HG03469 (cell line): ENCODE measurements around the gene FGF2.

Experiments used
- ATAC-seq: cut with Tn5 transposase; IDR thresholded peaks from one replicate; pipeline ENCODE4 v1.9.1; 2021; ENCODE audit warnings: mild to moderate bottlenecking, moderate library complexity, moderate number of reproducible peaks; ENCODE audit not compliant: unreplicated experiment

The FGF2 gene

GRCh38 chr4:122882857-122883735 lies 56.5 kb downstream of the FGF2 start:
- no peak for ATAC-seq

- ATAC-seq: no peak
Measured at GRCh38 chr4:122884499-122884898, 57.9 kb downstream of the FGF2 start.

GRCh38 chr4:122889726-122890125 lies 63.1 kb downstream of the FGF2 start:
- no peak for ATAC-seq

GRCh38 chr4:122890147-122890795 lies 63.6 kb downstream of the FGF2 start:
- peak; percentile 62 for ATAC-seq

GRCh38 chr4:122894827-122895226 lies 68.2 kb downstream of the FGF2 start:
- ATAC-seq: no peak

- no peak for ATAC-seq
Measured at GRCh38 chr4:122895336-122895995, 68.8 kb downstream of the FGF2 start.

GRCh38 chr4:122896270-122896669 lies 69.6 kb downstream of the FGF2 start:
- ATAC-seq: no peak

GRCh38 chr4:122898370-122899150 lies 71.9 kb downstream of the FGF2 start:
- no peak for ATAC-seq

- no peak for ATAC-seq
Measured at GRCh38 chr4:122899682-122900081, 73.1 kb downstream of the FGF2 start.

- ATAC-seq: no peak
Measured at GRCh38 chr4:122900314-122900713, 73.7 kb downstream of the FGF2 start.

- no peak for ATAC-seq
Measured at GRCh38 chr4:122901247-122902010, 74.8 kb downstream of the FGF2 start.

- ATAC-seq: no peak
Measured at GRCh38 chr4:122903766-122904288, 77.2 kb downstream of the FGF2 start.

GRCh38 chr4:122906859-122907305 lies 80.3 kb downstream of the FGF2 start:
- ATAC-seq: no peak

GRCh38 chr4:122908223-122908622 lies 81.6 kb downstream of the FGF2 start:
- no peak for ATAC-seq

- no peak for ATAC-seq
Measured at GRCh38 chr4:122909683-122910082, 83.1 kb downstream of the FGF2 start.

- no peak for ATAC-seq
Measured at GRCh38 chr4:122911588-122911987, 85.0 kb downstream of the FGF2 start.

- no peak for ATAC-seq
Measured at GRCh38 chr4:122912810-122913575, 86.4 kb downstream of the FGF2 start.

GRCh38 chr4:122914292-122914904 lies 87.8 kb downstream of the FGF2 start:
- ATAC-seq: peak; percentile 88

GRCh38 chr4:122914938-122915337 lies 88.3 kb downstream of the FGF2 start:
- no peak for ATAC-seq
